Gastroesophageal sphincter (tissue), 4 donors: ENCODE data around the gene IL36A. TPM values are rescaled to one million over a fixed set of nuclear protein-coding genes. Genes with fewer than 3 reads are reported as not detected.

Experiments
- ATAC-seq: fragments of 150-250 bp; one replicate; pipeline ENCODE4 v1.9.1; 2016; ENCODE audit warnings: mild to moderate bottlenecking, moderate library complexity
- H3K27ac ChIP-seq, 4 donors: fragments of 200-600 bp; sonication (generic) in 3 of 4; 1 replicate in 3 of 4; 2 replicates in 1 of 4; pipeline ENCODE4 v1.5.1; 2016 to 2019
- H3K27me3 ChIP-seq: fragments of 200-600 bp; sonication (generic); one replicate; pipeline ENCODE4 v1.5.1; 2019
- H3K36me3 ChIP-seq, 2 donors: fragments of 200-600 bp; sonication (generic); one replicate each; pipeline ENCODE4 v1.5.1; 2019; ENCODE audit warnings: control low read depth in 1 of 2
- H3K4me1 ChIP-seq, 3 donors: fragments of 200-600 bp; sonication (generic); 1 replicate in 2 of 3; 2 replicates in 1 of 3; pipeline ENCODE4 v1.5.1; 2016 to 2019; ENCODE audit warnings: control low read depth in 2 of 3
- H3K4me3 ChIP-seq, 2 donors: fragments of 200-600 bp; sonication (generic); one replicate each; pipeline ENCODE4 v1.5.1; 2019; ENCODE audit warnings: mild to moderate bottlenecking in 1 of 2, moderate library complexity in 1 of 2
- H3K9me3 ChIP-seq, 3 donors: fragments of 200-600 bp; sonication (generic); one replicate each; pipeline ENCODE4 v1.5.1; 2017 to 2019; ENCODE audit warnings: control low read depth in 2 of 3
- EP300 ChIP-seq: sonication (generic); formaldehyde crosslinking; IDR thresholded peaks from one replicate; pipeline ENCODE4 v1.6.1; 2017; ENCODE audit warnings: antibody characterized with exemption, mild to moderate bottlenecking
- POLR2A ChIP-seq, 2 donors: fragments of 450-650 bp; IDR thresholded peaks; one replicate each; pipeline ENCODE4 v1.6.1; 2017; ENCODE audit warnings: antibody characterized with exemption in 2 of 2, mild to moderate bottlenecking in 2 of 2, moderate library complexity in 1 of 2
- POLR2AphosphoS5 ChIP-seq: sonication (generic); formaldehyde crosslinking; IDR thresholded peaks from one replicate; pipeline ENCODE4 v1.6.1; 2017; ENCODE audit warnings: antibody characterized with exemption
- WGBS, 2 donors: methylation state at CpG; one replicate each; pipeline ENCODE4 v1.1.5; 2018; ENCODE audit warnings: low coverage in 1 of 2; 5-methylcytosine and 5-hydroxymethylcytosine counted together
- total RNA-seq, 4 donors: library from RNA; depleted of rRNA; stranded (reverse); fragments of >200 nt; gene quantifications; one replicate each; pipeline ENCODE4 v1.1.0, GENCODE V29; 2016
- TF ChIP-seq, protein P1 (sequence below), 4 experiments: fragments of 200-600 bp in 2 of 4; fragments of 450-650 bp in 2 of 4; sonication (generic) in 1 of 4; IDR thresholded peaks; one replicate each; pipeline ENCODE4 v1.5.1; 2017 to 2019; ENCODE audit warnings: antibody characterized with exemption in 4 of 4, mild to moderate bottlenecking in 2 of 4, moderate library complexity in 2 of 4

IL36A gene
- total RNA-seq, 4 donors from 2014 or later: 1.2 to 9.1 TPM; not detected in 2

DNA sequence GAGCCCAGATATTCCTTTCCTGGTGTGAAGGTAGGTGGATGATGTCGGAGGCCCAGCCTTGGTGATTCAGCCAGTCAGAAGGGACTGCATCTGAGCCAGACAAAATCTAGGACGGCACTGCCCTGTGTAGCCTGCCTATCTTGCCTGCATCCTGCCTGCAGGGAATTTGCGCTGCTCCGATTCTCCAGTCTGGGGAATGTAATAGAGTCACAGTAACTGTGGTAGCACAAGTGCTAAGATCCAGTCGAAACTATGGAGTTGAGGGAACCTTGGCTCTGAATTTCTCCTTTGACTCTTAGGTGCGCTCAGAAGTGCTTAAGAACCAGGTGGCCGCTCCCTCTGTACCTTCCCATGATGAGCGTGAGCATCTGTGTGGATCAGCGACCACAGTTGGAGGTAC is 31.5 kb downstream of the IL36A start:
- TF ChIP-seq, protein P1, sequence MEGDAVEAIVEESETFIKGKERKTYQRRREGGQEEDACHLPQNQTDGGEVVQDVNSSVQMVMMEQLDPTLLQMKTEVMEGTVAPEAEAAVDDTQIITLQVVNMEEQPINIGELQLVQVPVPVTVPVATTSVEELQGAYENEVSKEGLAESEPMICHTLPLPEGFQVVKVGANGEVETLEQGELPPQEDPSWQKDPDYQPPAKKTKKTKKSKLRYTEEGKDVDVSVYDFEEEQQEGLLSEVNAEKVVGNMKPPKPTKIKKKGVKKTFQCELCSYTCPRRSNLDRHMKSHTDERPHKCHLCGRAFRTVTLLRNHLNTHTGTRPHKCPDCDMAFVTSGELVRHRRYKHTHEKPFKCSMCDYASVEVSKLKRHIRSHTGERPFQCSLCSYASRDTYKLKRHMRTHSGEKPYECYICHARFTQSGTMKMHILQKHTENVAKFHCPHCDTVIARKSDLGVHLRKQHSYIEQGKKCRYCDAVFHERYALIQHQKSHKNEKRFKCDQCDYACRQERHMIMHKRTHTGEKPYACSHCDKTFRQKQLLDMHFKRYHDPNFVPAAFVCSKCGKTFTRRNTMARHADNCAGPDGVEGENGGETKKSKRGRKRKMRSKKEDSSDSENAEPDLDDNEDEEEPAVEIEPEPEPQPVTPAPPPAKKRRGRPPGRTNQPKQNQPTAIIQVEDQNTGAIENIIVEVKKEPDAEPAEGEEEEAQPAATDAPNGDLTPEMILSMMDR (IDR thresholded peaks at IDR 0.05): no peak
- no peak for TF ChIP-seq EP300
- no peak for TF ChIP-seq POLR2AphosphoS5
- TF ChIP-seq POLR2A (IDR thresholded peaks at IDR 0.05): no peak
- peaks cover 8% of the 10 kb centered on the region for H3K27me3 ChIP-seq
- WGBS, 2 donors: 58% methylated on average over 3 of the region's 9 CpGs; no CpG with 5 or more reads in 1 of the 2 donors
- ATAC-seq: no peak
- H3K9me3 ChIP-seq: no peaks in the 10 kb centered on the region
- no peaks in the 10 kb centered on the region for H3K36me3 ChIP-seq
- no peaks in the 10 kb centered on the region for H3K4me1 ChIP-seq
- H3K27ac ChIP-seq: no peak overlapping the region
- no peak overlapping the region for H3K4me3 ChIP-seq

DNA sequence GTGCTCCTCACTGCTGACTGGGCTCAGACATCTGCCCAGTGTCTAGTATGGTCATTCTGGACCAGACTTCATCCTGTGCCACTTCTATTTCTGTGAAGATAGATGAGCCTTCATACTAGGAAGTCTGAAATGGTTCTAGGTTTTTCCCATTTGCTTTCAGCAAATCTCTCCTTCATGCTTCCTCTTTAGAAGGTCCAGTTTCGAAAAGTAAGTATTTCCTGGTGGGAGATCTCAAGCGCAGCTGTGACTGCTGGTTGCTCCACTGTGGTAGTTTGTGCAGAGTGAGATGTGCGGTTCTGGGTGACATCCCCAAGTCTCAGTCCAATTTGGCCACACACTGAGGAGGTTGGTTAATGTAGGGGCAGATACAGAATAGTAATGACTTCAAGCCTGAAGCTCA is 33.0 kb downstream of the IL36A start:
- ATAC-seq: no peak
- Histone ChIP-seq H3K27ac (no peak overlapping the region), H3K4me3 (no peak overlapping the region), H3K9me3 (no peaks in the 10 kb centered on the region), H3K4me1 (no peaks in the 10 kb centered on the region), H3K36me3 (no peaks in the 10 kb centered on the region), H3K27me3 (peaks cover 8% of the 10 kb centered on the region)
- no peak for TF ChIP-seq POLR2A (IDR thresholded peaks at IDR 0.05)
- TF ChIP-seq POLR2AphosphoS5: no peak
- TF ChIP-seq, protein P1 (IDR thresholded peaks at IDR 0.05): no peak
- TF ChIP-seq EP300: no peak
- WGBS, 2 donors: 72 to 80% methylated on average over 1 to 3 of the region's 3 CpGs

DNA sequence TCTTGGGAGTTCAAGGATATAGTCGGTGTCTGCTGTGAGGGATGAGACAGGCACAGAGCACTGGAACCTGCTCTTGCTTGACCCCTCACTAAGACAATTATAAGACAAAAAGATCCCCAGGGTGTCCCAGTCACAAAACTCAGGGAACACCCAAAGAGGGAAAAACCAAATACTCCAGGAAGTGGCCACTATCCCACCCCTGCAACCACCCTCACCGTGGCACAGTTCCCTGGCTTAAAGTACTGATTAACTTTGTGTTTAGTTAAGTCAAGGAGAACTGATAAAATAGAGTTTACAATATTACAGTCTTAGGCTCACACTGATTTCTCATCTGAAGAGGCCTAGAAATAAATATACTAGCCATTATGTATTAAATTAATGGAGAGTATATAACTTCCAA is 33.9 kb downstream of the IL36A start:
- Histone ChIP-seq H3K4me3 (no peak overlapping the region), H3K27ac (no peak overlapping the region), H3K9me3 (no peaks in the 10 kb centered on the region), H3K27me3 (peaks cover 8% of the 10 kb centered on the region), H3K36me3 (no peaks in the 10 kb centered on the region), H3K4me1 (no peaks in the 10 kb centered on the region)
- 31% methylated on average over 1 of the region's 2 CpGs; no CpG with 5 or more reads in 1 of the 2 donors for WGBS, 2 donors
- ATAC-seq: no peak
- no peak for TF ChIP-seq POLR2A (IDR thresholded peaks at IDR 0.05)
- TF ChIP-seq EP300: no peak
- no peak for TF ChIP-seq POLR2AphosphoS5

DNA sequence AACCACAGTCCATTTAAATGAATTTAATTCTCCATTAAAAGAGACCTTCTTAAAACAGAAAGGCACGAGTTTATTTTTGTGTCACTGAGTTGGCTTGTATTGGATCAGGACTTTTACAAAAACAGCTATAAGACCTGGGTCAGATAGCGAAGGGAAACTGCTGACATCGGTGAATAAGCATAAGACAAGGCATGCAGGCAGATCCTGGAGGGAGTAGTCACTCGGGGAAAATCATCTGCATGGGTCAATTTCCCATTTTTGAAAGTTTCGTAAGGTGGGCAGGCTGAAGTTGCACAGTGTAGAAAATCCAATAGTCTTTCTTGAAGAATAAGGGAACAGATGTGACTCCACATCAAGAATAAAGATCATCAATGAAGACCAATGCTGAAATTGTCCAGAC is 34.5 kb downstream of the IL36A start:
- 35 to 59% methylated on average over 5 of the region's 5 CpGs for WGBS, 2 donors
- no peaks in the 10 kb centered on the region for H3K4me1 ChIP-seq
- no peak overlapping the region for H3K4me3 ChIP-seq
- no peak overlapping the region for H3K27ac ChIP-seq
- ATAC-seq: no peak
- TF ChIP-seq EP300 (no peak), POLR2A (IDR thresholded peaks at IDR 0.05) (no peak), POLR2AphosphoS5 (no peak)
- TF ChIP-seq, protein P1 (IDR thresholded peaks at IDR 0.05): no peak
- H3K9me3 ChIP-seq: no peaks in the 10 kb centered on the region
- H3K27me3 ChIP-seq: peaks cover 6% of the 10 kb centered on the region
- no peaks in the 10 kb centered on the region for H3K36me3 ChIP-seq

DNA sequence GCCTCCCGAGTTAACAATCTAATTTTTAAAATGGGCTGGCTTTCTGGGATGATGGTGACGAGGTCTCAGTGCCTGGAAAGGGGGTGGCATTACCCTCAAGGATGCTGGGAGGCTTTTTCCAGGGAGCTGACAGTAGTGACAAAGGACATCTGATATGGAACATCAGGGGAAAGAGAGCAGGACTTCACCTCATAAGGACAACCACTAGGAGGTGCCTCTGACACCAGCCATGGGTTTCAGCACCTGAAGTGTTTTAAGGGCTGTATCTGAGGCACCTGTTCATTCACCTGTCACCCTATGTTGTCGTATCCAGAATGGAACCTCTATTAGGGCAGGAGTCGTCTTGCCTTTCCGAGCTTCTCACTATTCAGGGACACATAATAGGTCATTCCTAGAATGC is 36.6 kb downstream of the IL36A start:
- no peaks in the 10 kb centered on the region for H3K9me3 ChIP-seq
- no peaks in the 10 kb centered on the region for H3K4me1 ChIP-seq
- 50 to 76% methylated on average over 3 to 5 of the region's 5 CpGs for WGBS, 2 donors
- no peak for TF ChIP-seq POLR2AphosphoS5
- no peak for TF ChIP-seq POLR2A (IDR thresholded peaks at IDR 0.05)
- TF ChIP-seq, protein P1 (IDR thresholded peaks at IDR 0.05): no peak
- no peak for ATAC-seq
- no peak overlapping the region for H3K4me3 ChIP-seq
- no peaks in the 10 kb centered on the region for H3K27me3 ChIP-seq
- no peaks in the 10 kb centered on the region for H3K36me3 ChIP-seq
- H3K27ac ChIP-seq: no peak overlapping the region
